ENCODE data around the gene ZFPM1.

- no peak for TF ChIP-seq CTCF (conservative IDR thresholded peaks at IDR 0.05; ENCODE audit: low read length)
- no peak for TF ChIP-seq EZH2phosphoT487 (IDR thresholded peaks at IDR 0.05; ENCODE audit: borderline replicate concordance, low read depth, low read length)
Measured at GRCh38 chr16:88535191-88535856, 82.2 kb downstream of the ZFPM1 start.

All from OCI-LY7 (cell line).